HG03066 (cell line): Measurements from ENCODE around the gene UNC13C.

Source experiments
- ATAC-seq: cut with Tn5 transposase; IDR thresholded peaks from one replicate; pipeline ENCODE4 v1.9.1; 2021; ENCODE audit warnings: low read depth; ENCODE audit not compliant: unreplicated experiment

Gene UNC13C

GRCh38 chr15:54101664-54102270, 123.5 kb downstream of the UNC13C start:
- ATAC-seq: no peak

- no peak for ATAC-seq
These were observed 124.5 kb downstream of the UNC13C start for GRCh38 chr15:54102704-54103103.

GRCh38 chr15:54109014-54109413, 130.8 kb downstream of the UNC13C start:
- ATAC-seq: no peak

GRCh38 chr15:54119051-54119450, 140.8 kb downstream of the UNC13C start:
- ATAC-seq: no peak

- ATAC-seq: no peak
These were observed 142.8 kb downstream of the UNC13C start for GRCh38 chr15:54120949-54121463.

DNA sequence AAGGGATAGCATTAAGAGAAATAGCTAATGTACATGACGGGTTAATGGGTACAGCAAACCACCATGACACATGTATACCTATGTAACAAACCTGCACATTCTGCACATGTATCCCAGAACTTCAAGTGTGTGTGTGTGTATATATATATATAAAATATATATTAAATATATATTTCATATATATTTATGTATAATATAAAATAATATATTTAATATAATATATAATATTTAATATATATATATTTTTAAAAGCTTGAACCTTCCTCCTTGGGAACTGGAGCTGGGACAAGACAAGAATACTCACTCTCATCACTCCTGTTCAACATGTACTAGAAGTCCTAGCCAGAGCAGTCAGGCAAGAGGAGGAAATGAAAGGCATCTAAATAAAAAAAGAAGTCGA, 149.3 kb downstream of the UNC13C start:
- no peak for ATAC-seq

DNA sequence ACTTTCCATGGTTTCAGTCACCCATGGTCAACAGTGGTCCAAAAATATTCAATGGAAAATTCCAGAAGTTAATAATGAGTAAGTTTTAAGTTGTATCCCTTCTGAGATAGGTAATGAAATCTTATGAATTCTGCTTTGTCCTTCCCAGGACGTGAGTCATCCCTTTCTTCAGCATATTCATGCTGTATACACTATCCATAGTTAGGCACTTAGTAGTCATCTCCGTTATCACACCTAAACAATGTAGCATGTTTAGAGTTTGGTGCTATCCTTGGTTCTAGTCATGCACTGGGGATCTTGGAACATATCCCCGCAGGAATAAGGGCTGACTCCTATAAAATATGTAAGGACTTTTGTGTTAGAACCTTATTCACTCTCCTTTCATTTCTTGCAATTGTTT, 153.2 kb downstream of the UNC13C start:
- ATAC-seq: no peak

DNA sequence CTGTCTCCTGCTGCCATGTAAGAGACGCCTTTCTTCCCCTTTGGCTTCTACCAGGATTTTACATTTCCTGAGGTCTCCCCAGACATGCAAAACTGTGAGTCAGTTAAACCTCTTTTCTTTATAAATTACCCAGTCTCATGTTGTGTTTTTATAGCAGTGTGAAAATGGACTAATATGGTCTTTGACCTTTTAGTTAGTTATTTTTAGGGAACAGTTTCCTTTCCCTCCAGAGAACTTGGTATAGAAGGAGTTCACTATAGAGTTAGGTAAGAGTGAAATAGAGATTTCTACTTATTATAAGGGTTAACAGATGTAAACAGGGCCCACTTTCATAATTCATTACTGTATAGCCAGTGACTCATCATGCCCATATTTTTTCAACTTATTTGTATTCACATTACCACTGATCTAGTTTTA, 170.9 kb downstream of the UNC13C start:
- ATAC-seq: no peak

GRCh38 chr15:54150255-54150654, 172.0 kb downstream of the UNC13C start:
- ATAC-seq: no peak

DNA sequence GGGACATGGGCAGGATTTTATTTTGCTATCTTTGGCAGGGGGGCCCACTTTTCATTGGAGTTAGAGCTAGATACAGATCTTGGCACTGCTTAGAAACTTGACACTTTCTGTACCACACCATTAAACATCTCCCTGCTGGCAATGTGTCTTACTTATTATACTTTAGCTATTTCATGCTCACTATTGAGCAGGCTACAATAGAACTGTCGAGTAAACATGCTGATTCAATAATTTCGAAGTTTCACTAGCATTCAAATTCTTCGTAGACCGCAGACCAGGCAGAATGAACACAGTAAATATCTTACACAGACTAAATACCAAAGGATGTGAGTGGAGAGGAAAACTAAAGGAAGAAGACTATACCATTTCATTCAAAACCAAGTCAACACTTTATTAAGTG, 180.8 kb downstream of the UNC13C start:
- ATAC-seq: no peak

DNA sequence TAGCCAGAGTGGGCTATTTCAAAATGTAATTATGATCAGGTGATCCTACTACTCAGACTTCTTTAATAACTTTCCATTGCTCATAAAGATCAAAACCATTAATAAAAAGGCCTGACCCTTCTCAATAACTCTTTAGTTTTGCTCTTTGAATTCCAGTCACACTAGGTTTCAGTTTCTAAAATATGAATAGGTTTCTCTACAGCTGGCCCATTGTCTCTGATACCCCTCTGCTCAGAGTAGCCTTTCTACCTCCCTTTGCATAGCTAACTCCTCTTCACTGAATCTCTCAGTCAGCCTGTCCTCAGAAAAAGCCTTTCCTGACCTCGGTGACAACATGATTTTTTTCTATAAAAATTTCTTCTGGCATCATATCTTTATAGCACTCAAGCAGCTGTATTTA, 209.1 kb downstream of the UNC13C start:
- ATAC-seq: no peak

- ATAC-seq: no peak
These were observed 219.8 kb downstream of the UNC13C start for GRCh38 chr15:54197995-54198394.

GRCh38 chr15:54206586-54207321, 228.5 kb downstream of the UNC13C start:
- no peak for ATAC-seq

DNA sequence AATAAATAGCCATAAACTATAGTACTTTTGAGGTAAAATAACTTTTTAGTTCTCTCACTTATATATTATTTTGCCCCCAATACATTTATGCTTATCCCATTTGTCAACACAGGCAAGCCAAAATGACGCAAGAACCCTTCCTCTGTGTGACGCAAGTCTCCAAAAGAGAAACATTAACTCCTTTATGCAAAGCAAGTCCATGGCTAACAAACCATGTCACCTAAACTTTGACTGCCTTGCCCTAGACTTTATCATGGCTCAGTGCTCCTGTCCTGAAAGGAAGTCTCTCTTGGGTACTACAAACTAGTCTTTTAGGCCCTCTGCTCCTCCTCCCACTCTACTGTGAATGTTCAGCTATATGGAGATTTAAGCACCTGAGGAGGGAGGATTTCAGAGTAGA, 230.5 kb downstream of the UNC13C start:
- no peak for ATAC-seq

- ATAC-seq: no peak
These were observed 234.4 kb downstream of the UNC13C start for GRCh38 chr15:54212635-54213034.

DNA sequence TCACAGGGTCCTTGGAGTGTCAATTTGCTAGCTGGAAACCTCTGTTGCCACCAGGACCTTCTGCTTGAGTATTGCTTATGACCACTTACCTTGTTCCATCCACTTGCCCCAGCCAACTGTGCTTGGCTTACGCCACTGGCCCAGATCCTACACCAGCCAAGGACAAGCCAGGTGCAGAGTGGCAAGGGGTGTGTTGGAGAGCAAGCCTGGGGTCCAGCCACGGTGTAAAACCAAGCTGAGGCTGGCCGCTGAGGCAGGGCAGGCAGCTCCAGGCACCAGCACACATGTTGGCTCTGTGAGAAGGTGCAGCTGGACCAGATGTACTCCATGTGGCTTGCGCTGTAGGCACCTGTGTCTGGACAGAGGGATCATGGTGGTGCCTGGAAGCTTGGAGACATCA, 248.2 kb downstream of the UNC13C start:
- no peak for ATAC-seq

GRCh38 chr15:54227569-54227968, 249.3 kb downstream of the UNC13C start:
- no peak for ATAC-seq

GRCh38 chr15:54250326-54250725, 272.1 kb downstream of the UNC13C start:
- ATAC-seq: no peak

DNA sequence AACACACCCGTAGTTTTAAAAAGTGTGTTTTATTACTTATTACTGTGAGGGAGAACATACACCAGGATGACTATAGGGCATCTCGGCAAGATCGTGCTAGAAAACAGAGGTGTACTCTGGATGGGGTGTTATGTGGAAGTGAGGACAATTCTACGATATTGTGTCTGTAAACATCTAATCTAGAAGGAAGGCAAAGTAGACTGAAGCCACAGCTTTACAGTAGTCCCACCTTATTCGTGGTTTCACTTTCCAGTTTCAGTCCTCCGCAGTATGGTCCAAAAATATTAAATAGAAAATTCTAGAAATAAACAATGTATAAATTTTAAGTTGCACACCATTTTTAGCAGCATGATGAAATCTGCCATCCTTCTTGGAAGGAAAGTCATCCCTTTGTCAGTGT, 277.9 kb downstream of the UNC13C start:
- ATAC-seq: no peak

GRCh38 chr15:54273928-54274327, 295.7 kb downstream of the UNC13C start:
- ATAC-seq: no peak

GRCh38 chr15:54277834-54278233, 299.6 kb downstream of the UNC13C start:
- ATAC-seq: no peak

GRCh38 chr15:54280726-54281125, 302.5 kb downstream of the UNC13C start:
- no peak for ATAC-seq
